ENCODE measurements around the gene PIN4. TPM values are rescaled to one million over a fixed set of nuclear protein-coding genes. Genes with fewer than 3 reads are reported as not detected.

PIN4 gene
- total and polyA plus RNA-seq, 2 of the 8 experiments (the other 6 are each of a cell fraction or from before 2014, with no cell fraction given) = 4.8 to 9.4 TPM

DNA sequence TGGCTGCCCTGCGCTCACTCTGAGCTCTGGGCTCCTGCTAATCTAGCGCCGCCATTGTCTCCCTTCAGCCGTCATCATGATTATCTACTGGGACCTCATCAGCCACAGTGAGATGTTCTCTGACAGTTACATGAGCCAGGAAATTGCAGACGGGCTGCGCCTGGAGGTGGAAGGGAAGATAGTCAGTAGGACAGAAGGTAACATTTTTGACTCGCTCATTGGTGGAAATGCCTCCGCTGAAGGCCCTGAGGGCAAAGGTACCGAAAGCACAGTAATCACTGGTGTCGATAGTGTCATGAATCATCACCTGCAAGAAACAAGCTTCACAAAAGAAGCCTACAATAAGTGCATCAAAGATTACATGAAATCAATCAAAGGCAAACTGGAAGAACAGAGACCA is 21.8 kb upstream of the PIN4 start (continued):
- no peak for TF ChIP-seq CREB1 (IDR thresholded peaks at IDR 0.05)
- TF ChIP-seq EZH2 (IDR thresholded peaks at IDR 0.05; ENCODE audit: low read depth, low read length, severe bottlenecking) = no peak
- TF ChIP-seq SP1 (IDR thresholded peaks at IDR 0.05; ENCODE audit: low read depth, low read length) = no peak
- no peak for TF ChIP-seq CBX5 (IDR thresholded peaks at IDR 0.05; ENCODE audit: low read depth, low read length)
- TF ChIP-seq, protein P1, sequence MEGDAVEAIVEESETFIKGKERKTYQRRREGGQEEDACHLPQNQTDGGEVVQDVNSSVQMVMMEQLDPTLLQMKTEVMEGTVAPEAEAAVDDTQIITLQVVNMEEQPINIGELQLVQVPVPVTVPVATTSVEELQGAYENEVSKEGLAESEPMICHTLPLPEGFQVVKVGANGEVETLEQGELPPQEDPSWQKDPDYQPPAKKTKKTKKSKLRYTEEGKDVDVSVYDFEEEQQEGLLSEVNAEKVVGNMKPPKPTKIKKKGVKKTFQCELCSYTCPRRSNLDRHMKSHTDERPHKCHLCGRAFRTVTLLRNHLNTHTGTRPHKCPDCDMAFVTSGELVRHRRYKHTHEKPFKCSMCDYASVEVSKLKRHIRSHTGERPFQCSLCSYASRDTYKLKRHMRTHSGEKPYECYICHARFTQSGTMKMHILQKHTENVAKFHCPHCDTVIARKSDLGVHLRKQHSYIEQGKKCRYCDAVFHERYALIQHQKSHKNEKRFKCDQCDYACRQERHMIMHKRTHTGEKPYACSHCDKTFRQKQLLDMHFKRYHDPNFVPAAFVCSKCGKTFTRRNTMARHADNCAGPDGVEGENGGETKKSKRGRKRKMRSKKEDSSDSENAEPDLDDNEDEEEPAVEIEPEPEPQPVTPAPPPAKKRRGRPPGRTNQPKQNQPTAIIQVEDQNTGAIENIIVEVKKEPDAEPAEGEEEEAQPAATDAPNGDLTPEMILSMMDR (IDR thresholded peaks at IDR 0.05; ENCODE audit: control extremely low read depth in 1 of 3, insufficient read depth in 1 of 3, low read depth in 1 of 3, low read length in 3 of 3) = no peak
- TF ChIP-seq, protein P2, sequence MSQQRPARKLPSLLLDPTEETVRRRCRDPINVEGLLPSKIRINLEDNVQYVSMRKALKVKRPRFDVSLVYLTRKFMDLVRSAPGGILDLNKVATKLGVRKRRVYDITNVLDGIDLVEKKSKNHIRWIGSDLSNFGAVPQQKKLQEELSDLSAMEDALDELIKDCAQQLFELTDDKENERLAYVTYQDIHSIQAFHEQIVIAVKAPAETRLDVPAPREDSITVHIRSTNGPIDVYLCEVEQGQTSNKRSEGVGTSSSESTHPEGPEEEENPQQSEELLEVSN (IDR thresholded peaks at IDR 0.05) = no peak
- TF ChIP-seq CBX8 (IDR thresholded peaks at IDR 0.05; ENCODE audit: borderline replicate concordance, low read depth, low read length) = no peak
- TF ChIP-seq RAD21 (IDR thresholded peaks at IDR 0.05 in 1 of 2, conservative IDR thresholded peaks at IDR 0.05 in 1 of 2; ENCODE audit: low read depth in 2 of 2, low read length in 2 of 2) = no peak
- no peak for TF ChIP-seq ASH2L (IDR thresholded peaks at IDR 0.05; ENCODE audit: low read length)
- TF ChIP-seq FOSL1 (IDR thresholded peaks at IDR 0.05; ENCODE audit: insufficient read depth, low read depth, low read length) = no peak
- no peak for TF ChIP-seq TBP (IDR thresholded peaks at IDR 0.05; ENCODE audit: low read depth, low read length)
- TF ChIP-seq EP300 (IDR thresholded peaks at IDR 0.05; ENCODE audit: borderline replicate concordance in 1 of 2, low read depth in 2 of 2, low read length in 2 of 2) = no peak
- no peak for TF ChIP-seq POU5F1 (IDR thresholded peaks at IDR 0.05; ENCODE audit: low read depth, low read length)
- TF ChIP-seq GABPA (IDR thresholded peaks at IDR 0.05; ENCODE audit: borderline replicate concordance, insufficient read depth, low read length) = no peak
- no peak for TF ChIP-seq RBBP5 (IDR thresholded peaks at IDR 0.05; ENCODE audit: borderline replicate concordance, low read depth, low read length)
- no peak for TF ChIP-seq NANOG (IDR thresholded peaks at IDR 0.05; ENCODE audit: insufficient read depth, low read depth, low read length, poor library complexity, severe bottlenecking)
- TF ChIP-seq KDM1A (IDR thresholded peaks at IDR 0.05; ENCODE audit: borderline replicate concordance, low read length) = no peak

Measured in H1 (cell line).